ELR (cell line): Measurements from ENCODE around the gene USP24.
A peak's percentile ranks its signal among the peaks of the same experiment; 100 is the strongest.

Experiments
- DNase-seq: peaks from one replicate; pipeline ENCODE4 v3.0.0-alpha.2; 2015; ENCODE audit warnings: low read depth

The USP24 gene

GRCh38 chr1:55051169-55051568, 164.0 kb downstream of the USP24 start:
- no peak for DNase-seq

GRCh38 chr1:55050283-55050682, 164.9 kb downstream of the USP24 start:
- DNase-seq: no peak

GRCh38 chr1:55049914-55050278, 165.3 kb downstream of the USP24 start:
- DNase-seq: no peak

DNA sequence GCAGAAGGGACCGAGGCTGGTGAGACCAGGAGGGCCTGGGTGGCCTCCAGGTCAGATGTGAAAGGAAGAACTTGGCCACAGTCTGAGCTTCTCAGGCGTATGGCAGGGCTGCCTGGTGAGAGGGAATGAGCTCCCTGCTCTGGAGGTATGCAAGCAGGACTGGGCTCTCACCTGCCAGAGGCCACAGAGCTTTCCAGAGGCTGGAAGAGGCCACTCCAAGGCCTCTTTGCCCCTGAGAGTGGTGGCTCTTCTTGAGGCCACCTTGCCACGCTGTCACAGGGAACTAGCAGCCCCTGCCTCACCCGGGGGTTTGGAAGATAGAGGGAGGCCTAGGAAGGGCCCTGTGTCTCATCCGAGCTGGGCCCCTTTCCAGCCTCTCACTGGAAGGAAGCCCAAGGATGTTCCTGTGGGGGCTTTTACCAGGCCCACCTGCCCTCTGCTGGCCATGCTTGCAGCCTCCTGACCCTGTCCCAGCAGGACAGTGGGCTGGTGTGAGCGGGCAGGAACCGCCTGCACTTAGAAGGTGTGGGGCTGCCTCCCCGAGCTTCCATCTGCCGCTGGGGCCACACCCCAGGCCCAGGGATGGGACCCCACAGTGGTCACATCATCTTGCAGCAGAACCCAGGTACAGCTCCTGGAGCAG, 165.8 kb downstream of the USP24 start:
- no peak for DNase-seq

GRCh38 chr1:55048453-55049270, 166.5 kb downstream of the USP24 start:
- no peak for DNase-seq

- no peak for DNase-seq
Measured at GRCh38 chr1:55047611-55048010, 167.6 kb downstream of the USP24 start.

DNA sequence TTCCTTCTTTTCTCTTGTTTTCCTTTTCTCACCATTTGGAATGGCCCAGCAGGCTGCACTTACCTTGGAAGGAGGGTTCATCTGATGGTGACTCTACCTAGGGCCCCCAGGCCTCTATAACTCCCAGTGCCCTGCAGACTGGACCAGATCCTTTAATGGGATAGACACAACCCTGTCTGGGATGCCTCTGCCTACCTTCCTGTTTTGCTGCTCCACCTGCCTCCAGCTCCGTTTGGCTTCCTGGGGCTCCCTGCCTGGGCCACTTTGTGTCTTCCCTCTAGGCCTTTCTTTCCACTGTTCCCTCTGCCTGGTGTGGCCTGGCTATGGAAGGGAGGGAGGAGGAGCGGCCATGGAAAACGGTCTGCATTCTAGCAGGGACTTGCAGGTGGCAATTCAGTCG, 168.3 kb downstream of the USP24 start:
- DNase-seq: no peak

- DNase-seq: no peak
Measured at GRCh38 chr1:55045430-55045829, 169.7 kb downstream of the USP24 start.

- DNase-seq: no peak
Measured at GRCh38 chr1:55044617-55045397, 170.4 kb downstream of the USP24 start.

- no peak for DNase-seq
Measured at GRCh38 chr1:55043726-55044125, 171.4 kb downstream of the USP24 start.

DNA sequence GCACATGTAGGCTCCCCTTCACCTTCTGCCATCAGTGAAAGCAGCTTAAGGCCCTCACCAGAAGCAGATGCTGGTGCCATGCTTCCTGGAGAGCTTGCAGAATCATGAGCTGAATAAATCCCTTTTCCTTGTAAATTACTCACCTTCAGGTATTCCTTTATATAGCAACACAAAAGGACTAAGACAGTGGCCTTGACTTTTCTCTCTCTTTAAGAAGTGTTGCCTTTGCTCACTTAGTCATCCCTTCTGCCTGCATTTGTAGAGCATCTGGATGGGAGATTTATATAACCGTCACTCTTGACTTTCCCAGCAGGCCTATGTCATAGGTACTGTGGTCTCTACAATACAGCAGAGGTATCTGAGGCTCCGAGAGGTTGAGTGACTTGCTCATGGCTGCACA, 172.2 kb downstream of the USP24 start:
- DNase-seq: no peak

GRCh38 chr1:55041613-55042012, 173.6 kb downstream of the USP24 start:
- no peak for DNase-seq

DNA sequence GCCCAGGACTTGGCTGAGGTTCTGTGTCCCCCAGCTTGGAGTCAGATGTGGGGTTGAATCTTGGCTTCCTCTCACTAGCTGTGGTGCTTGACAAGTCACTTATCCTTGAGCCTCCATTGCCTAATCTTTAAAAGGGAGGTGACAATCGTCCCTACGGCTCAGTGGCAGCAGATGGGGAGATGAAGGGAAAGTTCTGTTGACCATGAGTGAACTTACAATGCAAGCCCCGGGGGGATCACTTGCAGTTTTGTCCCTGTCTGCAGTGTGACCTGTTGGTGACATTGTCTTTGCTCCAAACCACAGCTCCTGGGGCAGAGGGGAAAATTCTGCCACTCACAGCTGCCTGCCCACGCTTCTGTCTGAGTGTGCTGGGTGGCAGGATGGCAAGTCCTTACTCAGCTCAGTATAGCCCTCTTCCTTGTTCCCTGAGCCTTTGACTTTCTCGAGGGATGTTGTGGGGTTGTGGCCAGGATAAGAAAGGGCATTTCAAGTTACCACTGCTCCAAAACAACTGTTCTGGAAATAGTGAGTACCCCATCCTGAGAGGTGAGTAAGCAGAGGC, 174.2 kb downstream of the USP24 start:
- no peak for DNase-seq

DNA sequence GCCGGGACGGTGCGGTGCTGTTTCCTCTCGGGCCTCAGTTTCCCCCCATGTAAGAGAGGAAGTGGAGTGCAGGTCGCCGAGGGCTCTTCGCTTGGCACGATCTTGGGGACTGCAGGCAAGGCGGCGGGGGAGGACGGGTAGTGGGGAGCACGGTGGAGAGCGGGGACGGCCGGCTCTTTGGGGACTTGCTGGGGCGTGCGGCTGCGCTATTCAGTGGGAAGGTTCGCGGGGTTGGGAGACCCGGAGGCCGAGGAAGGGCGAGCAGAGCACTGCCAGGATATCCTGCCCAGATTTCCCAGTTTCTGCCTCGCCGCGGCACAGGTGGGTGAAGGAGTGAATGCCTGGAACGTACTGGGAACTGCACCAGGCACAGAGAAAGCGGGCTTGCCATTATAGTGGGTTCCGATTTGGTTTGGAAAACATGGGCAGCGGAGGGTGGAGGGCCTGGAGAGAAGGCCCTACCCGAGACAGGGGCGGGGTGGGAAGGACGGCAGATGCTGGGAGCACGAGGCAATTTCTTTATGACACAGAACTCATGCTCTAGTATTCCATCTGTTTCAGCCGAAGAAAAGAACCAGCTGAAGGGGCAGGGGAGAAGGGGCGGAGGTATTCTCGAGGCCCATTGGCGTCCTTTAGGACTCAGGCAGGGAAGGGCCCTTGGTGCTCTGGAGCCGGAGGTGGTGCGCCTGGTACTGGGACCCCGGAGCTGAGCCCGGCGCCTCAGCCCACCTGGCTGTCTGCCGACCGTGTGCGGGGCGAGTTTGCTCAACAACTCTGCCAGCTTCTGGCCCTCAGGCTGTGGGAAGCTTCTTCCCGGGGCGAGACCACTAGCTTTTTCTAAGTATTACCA, 174.9 kb downstream of the USP24 start:
- DNase-seq: no peak

DNA sequence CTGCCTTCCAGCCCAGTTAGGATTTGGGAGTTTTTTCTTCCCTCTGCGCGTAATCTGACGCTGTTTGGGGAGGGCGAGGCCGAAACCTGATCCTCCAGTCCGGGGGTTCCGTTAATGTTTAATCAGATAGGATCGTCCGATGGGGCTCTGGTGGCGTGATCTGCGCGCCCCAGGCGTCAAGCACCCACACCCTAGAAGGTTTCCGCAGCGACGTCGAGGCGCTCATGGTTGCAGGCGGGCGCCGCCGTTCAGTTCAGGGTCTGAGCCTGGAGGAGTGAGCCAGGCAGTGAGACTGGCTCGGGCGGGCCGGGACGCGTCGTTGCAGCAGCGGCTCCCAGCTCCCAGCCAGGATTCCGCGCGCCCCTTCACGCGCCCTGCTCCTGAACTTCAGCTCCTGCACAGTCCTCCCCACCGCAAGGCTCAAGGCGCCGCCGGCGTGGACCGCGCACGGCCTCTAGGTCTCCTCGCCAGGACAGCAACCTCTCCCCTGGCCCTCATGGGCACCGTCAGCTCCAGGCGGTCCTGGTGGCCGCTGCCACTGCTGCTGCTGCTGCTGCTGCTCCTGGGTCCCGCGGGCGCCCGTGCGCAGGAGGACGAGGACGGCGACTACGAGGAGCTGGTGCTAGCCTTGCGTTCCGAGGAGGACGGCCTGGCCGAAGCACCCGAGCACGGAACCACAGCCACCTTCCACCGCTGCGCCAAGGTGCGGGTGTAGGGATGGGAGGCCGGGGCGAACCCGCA, 175.7 kb downstream of the USP24 start, which contains the start of gene PCSK9:
Gene PCSK9 (plus strand): TSS at position 207 of the 741 bp plus-strand sequence. CDS start 290 bp downstream, at position 497.
- DNase-seq: no peak

- no peak for DNase-seq
Measured at GRCh38 chr1:55038974-55039341, 176.2 kb downstream of the USP24 start.

- DNase-seq: no peak
Measured at GRCh38 chr1:55038552-55038838, 176.7 kb downstream of the USP24 start.

DNA sequence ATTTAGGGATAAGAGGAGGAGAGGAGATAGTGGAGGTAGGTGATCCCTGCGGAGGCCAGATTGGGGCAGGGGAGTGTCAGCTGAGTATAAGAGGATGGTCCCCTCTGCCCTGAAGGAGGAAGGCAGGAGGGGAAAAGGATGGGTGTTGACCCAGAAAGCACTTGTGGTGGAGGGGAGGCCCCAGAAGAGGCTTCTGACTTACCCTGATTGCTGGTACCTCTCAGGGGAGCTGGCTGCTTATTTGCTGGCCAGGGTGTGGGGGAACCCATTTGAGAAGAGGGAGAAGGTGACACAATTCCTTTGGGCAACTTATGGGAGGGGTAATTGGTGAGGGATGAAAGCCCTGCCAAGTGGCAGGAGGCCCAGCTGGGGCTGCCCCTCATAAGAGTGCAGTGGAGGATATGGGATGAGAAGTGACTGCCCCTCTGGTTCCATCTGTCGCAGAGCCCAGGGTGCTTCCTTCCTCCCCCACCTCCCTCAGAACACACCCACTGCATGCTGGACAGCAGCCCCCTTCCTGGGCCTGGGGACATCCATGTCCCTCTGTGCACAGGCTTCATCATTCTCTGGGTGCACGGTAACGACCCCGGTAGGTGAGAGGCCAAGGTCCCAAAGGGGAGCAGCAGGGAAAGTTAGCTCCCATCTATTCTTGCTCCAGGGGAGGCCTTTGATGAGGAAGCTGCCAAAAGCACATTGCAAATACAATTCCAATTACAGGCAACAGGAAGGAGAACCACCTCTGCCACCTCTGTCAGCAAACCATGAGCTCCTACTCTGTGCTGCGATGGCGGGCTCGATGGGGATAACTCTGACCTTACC, 177.2 kb downstream of the USP24 start:
- DNase-seq: no peak

DNA sequence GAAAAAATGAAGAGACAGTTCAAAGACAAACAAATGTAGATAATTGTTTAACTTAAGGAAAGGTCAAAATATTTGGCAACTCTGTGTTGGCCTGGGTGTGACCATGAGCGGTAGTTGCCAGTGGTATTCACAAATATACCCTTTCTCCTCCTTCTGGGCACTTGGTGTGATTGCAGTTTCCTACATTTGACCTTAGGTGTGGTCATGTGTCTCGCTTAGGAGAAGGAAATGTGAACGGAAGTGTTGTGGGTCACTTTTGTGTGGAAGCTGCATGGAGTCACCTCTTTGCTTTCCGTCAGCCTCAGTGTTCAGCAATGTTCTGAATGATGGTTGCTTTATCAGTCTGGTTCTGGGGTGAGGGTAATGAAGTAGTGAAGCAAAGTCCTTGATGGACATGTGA, 179.3 kb downstream of the USP24 start:
- peak; percentile 17 for DNase-seq

GRCh38 chr1:55034476-55035133, 180.6 kb downstream of the USP24 start:
- DNase-seq: no peak
